Ascending aorta (tissue), 2 donors: ENCODE measurements around the gene HTR3E. TPM values are rescaled to one million over a fixed set of nuclear protein-coding genes. Genes with fewer than 3 reads are reported as not detected.
"Not testable (repeated sequence)": the region's sequence is repeated elsewhere in the genome, so short reads cannot be mapped to it uniquely, and the experiment has no call there.

Experiments used
- DNase-seq, 2 donors: peaks; one replicate each; pipeline ENCODE4 v3.0.0-alpha.2; 2019; ENCODE audit warnings: low spot score in 2 of 2
- H3K27ac ChIP-seq, 2 donors: fragments of 200-600 bp; sonication (generic); one replicate each; pipeline ENCODE4 v1.5.1; 2016 to 2017; ENCODE audit warnings: mild to moderate bottlenecking in 1 of 2
- H3K27me3 ChIP-seq: fragments of 200-600 bp; sonication (generic); one replicate; pipeline ENCODE4 v1.5.1; 2017
- H3K36me3 ChIP-seq, 2 donors: fragments of 200-600 bp; sonication (generic); one replicate each; pipeline ENCODE4 v1.5.1; 2016
- H3K4me1 ChIP-seq, 2 donors: fragments of 200-600 bp; sonication (generic); one replicate each; pipeline ENCODE4 v1.5.1; 2016 to 2017; ENCODE audit warnings: mild to moderate bottlenecking in 1 of 2
- H3K4me3 ChIP-seq, 2 donors: fragments of 200-600 bp; sonication (generic); one replicate each; pipeline ENCODE4 v1.5.1; 2016 to 2017; ENCODE audit warnings: mild to moderate bottlenecking in 1 of 2
- H3K9me3 ChIP-seq, 2 donors: fragments of 200-600 bp; sonication (generic); one replicate each; pipeline ENCODE4 v1.5.1; 2016
- intact Hi-C: fragments of 100-400 bp; cut with DNase I; formaldehyde crosslinking; loops from one replicate; pipeline ENCODE4 v1.15.1; 2023
- total RNA-seq: library from RNA; depleted of rRNA; stranded (reverse); fragments of >200 nt; gene quantifications from one replicate; pipeline ENCODE4 v1.1.0, GENCODE V29; 2016
- TF ChIP-seq, protein P1 (sequence below), 3 experiments: fragments of 200-600 bp in 2 of 3; fragments of 450-650 bp in 1 of 3; sonication (generic) in 2 of 3; IDR thresholded peaks; one replicate each; pipeline ENCODE4 v1.5.1; 2016 to 2019; ENCODE audit warnings: antibody characterized with exemption in 3 of 3, mild to moderate bottlenecking in 1 of 3, moderate library complexity in 1 of 3

Gene HTR3E
- total RNA-seq, 1 donor from 2014 or later = not detected

DNA sequence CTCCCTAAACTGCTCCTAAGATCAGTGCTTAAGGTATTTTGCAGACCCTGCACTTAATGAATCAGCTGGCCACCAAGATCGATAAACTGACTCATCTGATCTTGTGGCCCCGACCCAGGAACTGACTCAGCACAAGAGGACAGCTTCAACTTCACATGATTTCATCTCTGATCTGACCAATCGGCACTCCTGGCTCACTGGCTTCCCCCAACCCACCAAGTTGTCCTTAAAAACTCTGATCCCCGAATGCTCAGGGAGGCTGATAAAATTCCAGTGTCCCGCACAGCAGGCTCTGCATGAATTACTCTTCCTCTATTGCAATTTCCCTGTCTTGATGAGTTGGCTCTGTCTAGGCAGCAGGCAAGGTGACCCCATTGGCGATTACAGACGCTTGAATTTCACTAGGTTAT is 13.5 kb downstream of the HTR3E start:
- H3K4me3 ChIP-seq = no peak overlapping the region
- no peaks in the 10 kb centered on the region for H3K9me3 ChIP-seq
- intact Hi-C loops = no loop called here
- no peak for DNase-seq
- H3K4me1 ChIP-seq = no peaks in the 10 kb centered on the region
- no peaks in the 10 kb centered on the region for H3K27me3 ChIP-seq
- no peaks in the 10 kb centered on the region for H3K36me3 ChIP-seq
- TF ChIP-seq, protein P1, sequence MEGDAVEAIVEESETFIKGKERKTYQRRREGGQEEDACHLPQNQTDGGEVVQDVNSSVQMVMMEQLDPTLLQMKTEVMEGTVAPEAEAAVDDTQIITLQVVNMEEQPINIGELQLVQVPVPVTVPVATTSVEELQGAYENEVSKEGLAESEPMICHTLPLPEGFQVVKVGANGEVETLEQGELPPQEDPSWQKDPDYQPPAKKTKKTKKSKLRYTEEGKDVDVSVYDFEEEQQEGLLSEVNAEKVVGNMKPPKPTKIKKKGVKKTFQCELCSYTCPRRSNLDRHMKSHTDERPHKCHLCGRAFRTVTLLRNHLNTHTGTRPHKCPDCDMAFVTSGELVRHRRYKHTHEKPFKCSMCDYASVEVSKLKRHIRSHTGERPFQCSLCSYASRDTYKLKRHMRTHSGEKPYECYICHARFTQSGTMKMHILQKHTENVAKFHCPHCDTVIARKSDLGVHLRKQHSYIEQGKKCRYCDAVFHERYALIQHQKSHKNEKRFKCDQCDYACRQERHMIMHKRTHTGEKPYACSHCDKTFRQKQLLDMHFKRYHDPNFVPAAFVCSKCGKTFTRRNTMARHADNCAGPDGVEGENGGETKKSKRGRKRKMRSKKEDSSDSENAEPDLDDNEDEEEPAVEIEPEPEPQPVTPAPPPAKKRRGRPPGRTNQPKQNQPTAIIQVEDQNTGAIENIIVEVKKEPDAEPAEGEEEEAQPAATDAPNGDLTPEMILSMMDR (IDR thresholded peaks at IDR 0.05) = no peak
- H3K27ac ChIP-seq = no peak overlapping the region

DNA sequence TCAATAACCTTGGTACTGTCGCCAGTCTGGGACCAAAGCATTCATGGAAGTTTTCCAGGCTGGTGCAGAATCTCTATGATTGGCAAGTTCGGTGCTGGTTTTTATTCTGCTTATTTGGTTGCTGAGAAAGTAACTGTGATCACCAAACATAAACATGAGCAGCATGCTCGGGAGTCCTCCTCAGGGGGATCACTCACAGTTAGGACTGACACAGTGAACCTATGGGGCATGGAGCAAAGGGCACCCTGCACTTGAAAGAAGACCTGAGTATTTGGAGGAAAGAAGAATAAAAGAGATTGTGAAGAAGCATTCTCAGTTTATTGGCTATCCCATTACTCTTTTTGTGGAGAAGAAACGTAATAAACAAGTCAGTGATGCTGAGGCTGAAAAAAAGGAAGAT is 19.2 kb downstream of the HTR3E start:
- Histone ChIP-seq H3K4me1 (no peaks in the 10 kb centered on the region), H3K9me3 (no peaks in the 10 kb centered on the region), H3K27ac (no peak overlapping the region), H3K36me3 (no peaks in the 10 kb centered on the region), H3K4me3 (no peak overlapping the region), H3K27me3 (no peaks in the 10 kb centered on the region)
- intact Hi-C loops = no loop called here
- TF ChIP-seq, protein P1 (IDR thresholded peaks at IDR 0.05) = no peak
- no peak for DNase-seq

DNA sequence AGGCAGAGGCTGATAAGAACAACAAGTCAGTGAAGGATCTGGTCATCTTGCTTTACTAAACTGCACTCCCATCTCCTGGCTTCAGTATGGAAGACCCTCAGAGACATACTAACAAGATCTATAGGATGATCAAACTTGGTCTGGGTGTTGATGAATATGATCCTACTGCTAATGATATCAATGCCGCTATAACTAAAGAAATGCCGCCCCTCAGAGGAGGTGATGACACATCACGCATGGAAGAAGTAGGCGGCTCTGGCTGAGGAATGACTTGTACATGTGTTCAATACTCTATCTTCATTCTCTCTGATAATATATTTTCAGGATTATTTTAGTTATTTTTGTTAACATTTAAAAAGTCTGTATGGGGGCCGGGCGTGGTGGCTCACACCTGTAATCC is 20.8 kb downstream of the HTR3E start:
- TF ChIP-seq, protein P1 (IDR thresholded peaks at IDR 0.05) = no peak
- Histone ChIP-seq H3K36me3 (no peaks in the 10 kb centered on the region), H3K27ac (no peak overlapping the region), H3K9me3 (no peaks in the 10 kb centered on the region), H3K4me3 (no peak overlapping the region), H3K27me3 (no peaks in the 10 kb centered on the region), H3K4me1 (no peaks in the 10 kb centered on the region)
- no peak for DNase-seq
- intact Hi-C loops = no loop called here

DNA sequence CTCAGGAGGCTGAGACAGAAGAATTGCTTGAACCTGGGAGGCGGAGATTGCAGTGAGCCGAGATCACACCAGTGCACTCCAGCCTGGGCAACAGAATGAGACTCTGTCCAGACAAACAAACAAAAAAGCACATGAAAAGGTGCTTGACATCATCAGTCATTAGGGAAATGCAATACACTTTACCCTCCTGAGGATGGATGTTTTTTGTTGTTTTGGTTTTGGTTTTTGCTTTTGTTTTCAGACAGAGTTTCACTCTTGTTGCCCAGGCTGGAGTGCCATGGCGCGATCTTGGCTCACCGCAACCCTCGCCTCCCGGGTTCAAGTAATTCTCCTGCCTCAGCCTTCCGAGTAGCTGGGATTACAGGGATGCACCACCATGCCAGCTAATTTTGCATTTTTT is 24.2 kb downstream of the HTR3E start:
- H3K27ac ChIP-seq, H3K27me3 ChIP-seq, H3K9me3 ChIP-seq, H3K36me3 ChIP-seq, DNase-seq, intact Hi-C loops, H3K4me3 ChIP-seq, H3K4me1 ChIP-seq: not testable (repeated sequence)

DNA sequence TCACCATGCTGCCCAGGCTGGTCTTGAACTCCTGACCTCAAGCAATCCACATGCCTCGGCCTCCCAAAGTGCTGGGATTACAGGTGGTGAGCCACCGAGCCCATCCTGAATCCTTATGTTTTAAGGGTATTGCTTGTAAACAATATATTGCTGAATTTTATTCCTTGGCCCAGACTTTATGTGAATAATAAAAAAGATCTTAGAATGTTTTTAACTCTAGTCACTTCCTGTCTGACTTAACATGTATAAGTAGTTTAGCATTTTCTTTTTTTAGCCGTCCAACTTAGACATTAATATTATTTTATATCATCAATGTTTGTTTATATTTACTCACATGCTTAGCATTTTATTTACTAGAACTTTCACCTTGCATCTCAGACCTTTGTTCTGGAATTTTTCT is 29.1 kb downstream of the HTR3E start:
- H3K9me3 ChIP-seq = no peaks in the 10 kb centered on the region
- intact Hi-C loops = no loop called here
- DNase-seq = no peak
- H3K27me3 ChIP-seq = no peaks in the 10 kb centered on the region
- no peaks in the 10 kb centered on the region for H3K36me3 ChIP-seq
- TF ChIP-seq, protein P1 (IDR thresholded peaks at IDR 0.05) = no peak
- no peaks in the 10 kb centered on the region for H3K4me1 ChIP-seq
- no peak overlapping the region for H3K4me3 ChIP-seq
- no peak overlapping the region for H3K27ac ChIP-seq

DNA sequence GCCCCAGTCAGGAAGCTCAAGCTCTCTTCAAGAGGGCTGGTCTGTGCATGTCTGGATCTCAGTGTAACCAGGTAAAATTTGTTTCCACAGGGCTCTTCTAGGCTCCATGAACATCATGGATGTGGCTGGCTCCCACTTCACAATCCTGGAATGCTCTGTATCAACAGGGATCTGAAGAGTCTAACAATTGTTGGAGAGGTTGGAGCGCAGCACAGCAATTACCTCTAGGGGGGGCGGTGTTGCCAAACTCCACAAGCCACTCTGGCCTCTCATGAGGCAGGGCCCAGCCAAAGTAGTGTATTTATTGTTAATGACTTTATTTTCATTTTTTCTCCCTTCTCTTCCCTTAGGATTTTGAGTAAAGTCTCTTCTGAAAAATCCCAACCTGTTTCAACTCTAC is 32.1 kb downstream of the HTR3E start:
- intact Hi-C loops = no loop called here
- TF ChIP-seq, protein P1 (IDR thresholded peaks at IDR 0.05) = peak in 1 of 3 experiments; percentile 7

More for the DNA sequence above, 32.1 kb downstream of the HTR3E start:
- Histone ChIP-seq H3K9me3 (no peaks in the 10 kb centered on the region), H3K36me3 (no peaks in the 10 kb centered on the region), H3K4me1 (no peaks in the 10 kb centered on the region), H3K27ac (no peak overlapping the region), H3K4me3 (no peak overlapping the region), H3K27me3 (no peaks in the 10 kb centered on the region)
- no peak for DNase-seq
